H9 (cell line): ENCODE results near the gene TMEM92. TPM values are rescaled to one million over a fixed set of nuclear protein-coding genes. Genes with fewer than 3 reads are reported as not detected.

Experiments
- DNase-seq: peaks from one replicate; pipeline ENCODE4 v3.0.0-alpha.2; 2017
- H2AFZ ChIP-seq: one replicate; pipeline ENCODE4 v1.6.1; 2013; ENCODE audit warnings: mild to moderate bottlenecking, low read length, control low read depth, moderate library complexity
- H2AK5ac ChIP-seq: 2 replicates; pipeline ENCODE4 v1.6.1; 2013; ENCODE audit warnings: low read length, control low read depth, mixed read lengths; ENCODE audit not compliant: insufficient read length
- H2BK120ac ChIP-seq: one replicate; pipeline ENCODE4 v1.6.1; 2013; ENCODE audit warnings: low read depth, mild to moderate bottlenecking, low read length, control low read depth, inconsistent platforms; ENCODE audit not compliant: poor library complexity, severe bottlenecking
- H2BK12ac ChIP-seq: 2 replicates; pipeline ENCODE4 v1.6.1; 2013; ENCODE audit warnings: low read length, control low read depth, mixed read lengths, low read depth; ENCODE audit not compliant: insufficient read length
- H2BK15ac ChIP-seq: 2 replicates; pipeline ENCODE4 v1.6.1; 2013; ENCODE audit warnings: low read depth, low read length, control low read depth
- H2BK20ac ChIP-seq: one replicate; pipeline ENCODE4 v1.6.1; 2013; ENCODE audit warnings: low read depth, mild to moderate bottlenecking, low read length, control low read depth, inconsistent platforms; ENCODE audit not compliant: poor library complexity, severe bottlenecking
- H2BK5ac ChIP-seq: 2 replicates; pipeline ENCODE4 v1.6.1; 2013; ENCODE audit warnings: low read length, control low read depth, mixed read lengths; ENCODE audit not compliant: insufficient read length
- H3K14ac ChIP-seq: 2 replicates; pipeline ENCODE4 v1.6.1; 2013; ENCODE audit warnings: low read length, control low read depth; ENCODE audit not compliant: insufficient read depth
- H3K18ac ChIP-seq: 2 replicates; pipeline ENCODE4 v1.6.1; 2013; ENCODE audit warnings: low read depth, mild to moderate bottlenecking, mixed read lengths, low read length, control low read depth; ENCODE audit not compliant: insufficient read length
- H3K23ac ChIP-seq: 2 replicates; pipeline ENCODE4 v1.6.1; 2013; ENCODE audit warnings: low read length, control low read depth, mixed read lengths, low read depth; ENCODE audit not compliant: insufficient read length
- H3K23me2 ChIP-seq: 2 replicates; pipeline ENCODE4 v1.6.1; 2013; ENCODE audit warnings: low read depth, mild to moderate bottlenecking, mixed read lengths, low read length, control low read depth; ENCODE audit not compliant: insufficient read length, poor library complexity, severe bottlenecking
- H3K27ac ChIP-seq: 2 replicates; pipeline ENCODE4 v1.5.1; 2013; ENCODE audit warnings: low read length, control low read depth, mixed read lengths, low read depth; ENCODE audit not compliant: insufficient read length
- H3K27me3 ChIP-seq: 2 replicates; pipeline ENCODE4 v1.6.1; 2013; ENCODE audit warnings: low read length, control low read depth, inconsistent platforms; ENCODE audit not compliant: insufficient read depth
- H3K4ac ChIP-seq: 2 replicates; pipeline ENCODE4 v1.6.1; 2013; ENCODE audit warnings: low read depth, mild to moderate bottlenecking, control low read depth, inconsistent platforms, low read length, moderate library complexity
- H3K4me1 ChIP-seq: 2 replicates; pipeline ENCODE4 v1.6.1; 2013; ENCODE audit warnings: low read length, control low read depth, inconsistent platforms; ENCODE audit not compliant: insufficient read depth
- H3K4me2 ChIP-seq: 2 replicates; pipeline ENCODE4 v1.6.1; 2013; ENCODE audit warnings: low read length, control low read depth, mixed read lengths; ENCODE audit not compliant: insufficient read length, insufficient read depth
- H3K56ac ChIP-seq: 2 replicates; pipeline ENCODE4 v1.6.1; 2013; ENCODE audit warnings: low read depth, mild to moderate bottlenecking, mixed read lengths, low read length, control low read depth; ENCODE audit not compliant: insufficient read length
- H3K79me1 ChIP-seq: 2 replicates; pipeline ENCODE4 v1.6.1; 2013; ENCODE audit warnings: low read depth, mild to moderate bottlenecking, moderate library complexity, low read length, control low read depth, inconsistent platforms; ENCODE audit not compliant: insufficient read depth, poor library complexity, severe bottlenecking
- H3K79me2 ChIP-seq: 2 replicates; pipeline ENCODE4 v1.6.1; 2013; ENCODE audit warnings: low read length, control low read depth, inconsistent platforms; ENCODE audit not compliant: insufficient read depth
- H3K9ac ChIP-seq: 2 replicates; pipeline ENCODE4 v1.6.1; 2013; ENCODE audit warnings: low read length, control low read depth, mixed read lengths; ENCODE audit not compliant: insufficient read length; ENCODE audit errors: extremely low read depth
- H3K9me3 ChIP-seq: one replicate; pipeline ENCODE4 v1.6.1; 2013; ENCODE audit warnings: low read depth, low read length, inconsistent platforms; ENCODE audit not compliant: control insufficient read depth
- H3T11ph ChIP-seq: one replicate; pipeline ENCODE4 v1.6.1; 2013; ENCODE audit warnings: mild to moderate bottlenecking, low read length, control low read depth, inconsistent platforms
- H4K20me1 ChIP-seq: one replicate; pipeline ENCODE4 v1.6.1; 2013; ENCODE audit not compliant: control insufficient read depth, insufficient read length, insufficient read depth
- H4K5ac ChIP-seq: 2 replicates; pipeline ENCODE4 v1.6.1; 2013; ENCODE audit warnings: low read depth, mild to moderate bottlenecking, mixed read lengths, low read length, control low read depth; ENCODE audit not compliant: insufficient read length
- H4K8ac ChIP-seq: replicated peaks from 2 replicates; pipeline ENCODE4 v1.6.1; 2013; ENCODE audit warnings: low read length, control low read depth, mixed read lengths, low read depth; ENCODE audit not compliant: insufficient read length
- H4K91ac ChIP-seq: 2 replicates; pipeline ENCODE4 v1.6.1; 2013; ENCODE audit warnings: low read depth, mild to moderate bottlenecking, moderate library complexity, mixed read lengths, low read length, control low read depth; ENCODE audit not compliant: insufficient read length
- H3K27ac Mint-ChIP-seq, 3 experiments: 2 replicates in 2 of 3; 3 replicates in 1 of 3; pipeline ENCODE4 v1.8.0; 2020 to 2021; ENCODE audit warnings: mixed read lengths in 3 of 3, mild to moderate bottlenecking in 1 of 3, moderate library complexity in 1 of 3
- H3K27me3 Mint-ChIP-seq: 2 replicates; pipeline ENCODE4 v1.8.0; 2021; ENCODE audit warnings: low read depth, mild to moderate bottlenecking, moderate library complexity, mixed read lengths
- H3K36me3 Mint-ChIP-seq, 3 experiments: 2 replicates in 2 of 3; 3 replicates in 1 of 3; pipeline ENCODE4 v1.8.0; 2020 to 2021; ENCODE audit warnings: low read depth in 3 of 3, mixed read lengths in 3 of 3; ENCODE audit not compliant: insufficient read depth in 1 of 3
- H3K4me1 Mint-ChIP-seq, 2 experiments: 2 replicates each; pipeline ENCODE4 v1.8.0; 2020; ENCODE audit warnings: mixed read lengths in 2 of 2
- H3K4me3 Mint-ChIP-seq, 2 experiments: 2 replicates in 1 of 2; 3 replicates in 1 of 2; pipeline ENCODE4 v1.8.0; 2020 to 2021; ENCODE audit warnings: mild to moderate bottlenecking in 2 of 2, mixed read lengths in 2 of 2, moderate library complexity in 1 of 2
- H3K9me3 Mint-ChIP-seq, 2 experiments: 2 replicates in 1 of 2; 3 replicates in 1 of 2; pipeline ENCODE4 v1.8.0; 2020; ENCODE audit warnings: mild to moderate bottlenecking in 2 of 2, mixed read lengths in 2 of 2, moderate library complexity in 1 of 2
- CTCF ChIP-seq: fragments of 200-600 bp; sonication (generic); conservative IDR thresholded peaks from 3 replicates; pipeline ENCODE4 v1.8.0; 2021; ENCODE audit warnings: antibody characterized with exemption, mild to moderate bottlenecking
- WGBS: extraction: QIAGEN DNeasy Blood & Tissue Kit; methylation state at CpG from one replicate; pipeline ENCODE4 v1.1.7; 2013; ENCODE audit warnings: missing lambda C conversion rate, low lambda C conversion rate, mixed read lengths; ENCODE audit not compliant: insufficient read length; ENCODE audit errors: extremely low coverage; 5-methylcytosine and 5-hydroxymethylcytosine counted together
- total RNA-seq: library from RNA; stranded (reverse); gene quantifications from 2 replicates; pipeline ENCODE4 v1.2.1, GENCODE V29; 2021

The TMEM92 gene
- total RNA-seq, 1 experiment from 2014 or later, result 10.9 TPM

- no peak overlapping the region for H3K9ac ChIP-seq
- no peak for TF ChIP-seq CTCF
- no peaks in the 10 kb centered on the region for H3K79me2 ChIP-seq
- H3K9me3 ChIP-seq, result no peaks in the 10 kb centered on the region
- H3K18ac ChIP-seq, result no peak overlapping the region
- H3K56ac ChIP-seq, result no peak overlapping the region
- H2BK5ac ChIP-seq, result no peak overlapping the region
- H2AFZ ChIP-seq, result no peak overlapping the region
- H3K23ac ChIP-seq, result no peak overlapping the region
- WGBS, result no CpG with 5 or more reads among the region's 10 CpGs
- no peak overlapping the region for H2BK20ac ChIP-seq
- no peak overlapping the region for H3K4me3 Mint-ChIP-seq
- no peak overlapping the region for H3K4me2 ChIP-seq
- no peak overlapping the region for H4K5ac ChIP-seq
- H3K27me3 Mint-ChIP-seq, result peaks cover 18% of the 10 kb centered on the region
- H4K8ac ChIP-seq, result no peak overlapping the region
- H4K91ac ChIP-seq, result no peak overlapping the region
- H3K27me3 ChIP-seq, result no peaks in the 10 kb centered on the region
- no peaks in the 10 kb centered on the region for H3K9me3 Mint-ChIP-seq
- H3K27ac ChIP-seq, result no peak overlapping the region
- no peaks in the 10 kb centered on the region for H3K4me1 ChIP-seq
- H4K20me1 ChIP-seq, result no peaks in the 10 kb centered on the region
- no peak overlapping the region for H3K4ac ChIP-seq
- no peak overlapping the region for H2BK15ac ChIP-seq
- no peaks in the 10 kb centered on the region for H3K79me1 ChIP-seq
- DNase-seq, result no peak
- peaks cover 3 to 21% of the 10 kb centered on the region in 2 experiments; a peak in 3 of 4 replicates for H3K4me1 Mint-ChIP-seq
- no peak overlapping the region for H3K14ac ChIP-seq
- H2BK120ac ChIP-seq, result no peak overlapping the region
- H2AK5ac ChIP-seq, result no peak overlapping the region
- no peaks in the 10 kb centered on the region; a peak in 1 of 7 replicates for H3K36me3 Mint-ChIP-seq
- H3K27ac Mint-ChIP-seq, result no peak overlapping the region
- no peaks in the 10 kb centered on the region for H3K23me2 ChIP-seq
- no peak overlapping the region for H3T11ph ChIP-seq
- H2BK12ac ChIP-seq, result no peak overlapping the region
Measured at GRCh38 chr17:50256826-50257618, 17.2 kb upstream of the TMEM92 start.
